GM21825 (cell line): ENCODE data around the gene NR4A1.
A peak's percentile ranks its signal among the peaks of the same experiment; 100 is the strongest.

Experiments used
- ATAC-seq: cut with Tn5 transposase; IDR thresholded peaks from one replicate; pipeline ENCODE4 v1.9.1; 2021; ENCODE audit warnings: mild to moderate bottlenecking, moderate library complexity; ENCODE audit not compliant: unreplicated experiment

NR4A1 gene

DNA sequence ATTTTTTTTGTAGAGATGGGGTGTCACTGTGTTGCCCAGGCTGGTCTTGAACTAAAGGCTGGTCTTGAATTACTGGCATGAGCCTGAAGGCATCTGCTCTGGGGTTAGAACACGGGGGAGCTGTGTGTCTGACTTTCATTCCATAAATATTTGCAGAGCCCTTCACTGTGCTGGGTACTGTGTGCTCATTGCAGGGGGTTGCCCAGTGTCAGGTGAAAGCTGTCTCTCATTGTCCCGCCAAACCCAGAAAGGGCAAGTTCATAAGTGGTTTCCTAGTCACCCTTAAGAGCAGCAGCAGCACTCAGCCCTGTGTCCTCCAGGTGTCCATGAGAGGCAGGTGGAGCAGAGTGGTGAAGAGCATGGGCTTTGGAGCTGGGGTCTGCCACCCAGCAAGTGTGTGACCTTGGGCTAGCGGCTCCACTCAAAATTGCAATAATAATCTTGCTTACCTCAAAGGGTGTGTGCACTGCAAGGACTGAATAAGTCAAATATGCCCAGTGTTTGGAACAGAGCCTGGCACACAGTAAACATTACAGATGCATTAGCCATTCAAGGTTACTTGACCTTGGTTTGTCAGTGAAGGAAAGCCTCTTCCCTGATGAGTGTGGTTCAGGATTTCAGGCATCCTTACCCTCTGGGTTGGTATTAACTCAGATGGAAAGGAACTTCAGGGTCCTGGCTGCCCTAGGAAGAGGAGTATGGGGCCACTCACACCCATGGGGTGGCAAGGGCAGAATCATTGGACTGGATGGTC is 23.9 kb downstream of the NR4A1 start:
- no peak for ATAC-seq

DNA sequence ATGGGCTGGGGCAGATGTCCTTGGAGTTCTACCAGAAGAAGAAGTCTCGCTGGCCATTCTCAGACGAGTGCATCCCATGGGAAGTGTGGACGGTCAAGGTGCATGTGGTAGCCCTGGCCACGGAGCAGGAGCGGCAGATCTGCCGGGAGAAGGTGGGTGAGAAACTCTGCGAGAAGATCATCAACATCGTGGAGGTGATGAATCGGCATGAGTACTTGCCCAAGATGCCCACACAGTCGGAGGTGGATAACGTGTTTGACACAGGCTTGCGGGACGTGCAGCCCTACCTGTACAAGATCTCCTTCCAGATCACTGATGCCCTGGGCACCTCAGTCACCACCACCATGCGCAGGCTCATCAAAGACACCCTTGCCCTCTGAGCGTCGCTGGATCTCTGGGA is 25.6 kb downstream of the NR4A1 start:
- no peak for ATAC-seq

DNA sequence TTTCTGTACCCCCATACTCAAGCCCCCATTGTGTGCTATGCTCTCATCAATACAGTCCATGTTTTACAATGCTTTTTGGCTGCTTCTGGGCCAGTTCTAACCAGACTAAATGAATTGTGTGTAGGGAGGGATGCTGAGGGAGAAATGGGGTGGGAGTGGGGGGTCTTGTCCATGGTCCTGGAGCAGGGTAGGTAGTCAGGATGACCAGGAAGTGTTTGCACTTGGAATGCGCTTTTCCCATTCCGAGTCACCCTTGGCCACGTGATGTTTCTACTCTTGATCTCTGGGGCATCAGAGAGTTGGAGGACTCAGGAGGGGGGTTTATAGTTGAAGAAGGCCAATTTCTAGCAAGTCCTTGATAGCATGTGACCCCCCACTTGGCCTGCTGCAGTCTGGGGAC is 27.0 kb downstream of the NR4A1 start:
- ATAC-seq: no peak

DNA sequence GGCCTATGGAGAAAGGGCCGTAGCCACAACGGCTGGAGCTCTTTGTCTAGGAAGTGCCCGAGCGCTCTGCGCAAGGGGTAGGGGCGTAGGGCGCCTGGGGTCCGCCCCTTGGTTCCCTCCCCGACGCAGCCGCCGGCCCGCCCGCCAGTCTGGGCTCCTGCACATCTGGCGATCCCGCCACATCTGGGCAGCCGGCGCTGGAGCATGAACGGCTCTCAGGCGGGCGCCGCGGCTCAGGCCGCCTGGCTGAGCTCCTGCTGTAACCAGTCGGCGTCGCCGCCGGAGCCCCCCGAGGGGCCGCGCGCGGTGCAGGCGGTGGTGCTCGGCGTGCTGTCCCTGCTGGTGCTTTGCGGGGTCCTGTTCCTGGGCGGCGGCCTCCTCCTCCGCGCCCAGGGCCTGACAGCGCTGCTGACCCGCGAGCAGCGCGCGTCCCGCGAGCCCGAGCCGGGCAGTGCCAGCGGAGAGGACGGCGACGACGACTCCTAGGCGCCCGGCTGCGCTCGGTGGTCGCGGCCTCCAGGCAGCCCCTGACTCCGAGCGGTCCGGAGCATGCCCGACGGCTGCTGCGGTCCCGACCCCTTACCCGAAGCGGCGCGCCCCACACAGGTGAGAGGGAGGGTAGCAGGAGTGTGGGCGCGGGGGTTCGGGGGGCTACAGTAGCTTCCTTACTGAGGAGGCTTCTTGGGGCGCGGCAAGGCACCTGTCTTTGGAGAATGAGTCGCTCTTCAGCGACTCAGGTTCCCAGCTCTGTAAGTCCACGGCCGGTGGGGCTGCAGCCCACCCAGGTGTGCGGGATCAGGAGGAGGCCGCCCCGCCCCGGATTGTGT is 28.5 kb downstream of the NR4A1 start, which contains the start of gene SMIM41:
Gene SMIM41, plus strand, starts transcription at position 129 of the 827 bp plus-strand sequence. Its CDS starts 76 bp downstream, at position 205.
- no peak for ATAC-seq

DNA sequence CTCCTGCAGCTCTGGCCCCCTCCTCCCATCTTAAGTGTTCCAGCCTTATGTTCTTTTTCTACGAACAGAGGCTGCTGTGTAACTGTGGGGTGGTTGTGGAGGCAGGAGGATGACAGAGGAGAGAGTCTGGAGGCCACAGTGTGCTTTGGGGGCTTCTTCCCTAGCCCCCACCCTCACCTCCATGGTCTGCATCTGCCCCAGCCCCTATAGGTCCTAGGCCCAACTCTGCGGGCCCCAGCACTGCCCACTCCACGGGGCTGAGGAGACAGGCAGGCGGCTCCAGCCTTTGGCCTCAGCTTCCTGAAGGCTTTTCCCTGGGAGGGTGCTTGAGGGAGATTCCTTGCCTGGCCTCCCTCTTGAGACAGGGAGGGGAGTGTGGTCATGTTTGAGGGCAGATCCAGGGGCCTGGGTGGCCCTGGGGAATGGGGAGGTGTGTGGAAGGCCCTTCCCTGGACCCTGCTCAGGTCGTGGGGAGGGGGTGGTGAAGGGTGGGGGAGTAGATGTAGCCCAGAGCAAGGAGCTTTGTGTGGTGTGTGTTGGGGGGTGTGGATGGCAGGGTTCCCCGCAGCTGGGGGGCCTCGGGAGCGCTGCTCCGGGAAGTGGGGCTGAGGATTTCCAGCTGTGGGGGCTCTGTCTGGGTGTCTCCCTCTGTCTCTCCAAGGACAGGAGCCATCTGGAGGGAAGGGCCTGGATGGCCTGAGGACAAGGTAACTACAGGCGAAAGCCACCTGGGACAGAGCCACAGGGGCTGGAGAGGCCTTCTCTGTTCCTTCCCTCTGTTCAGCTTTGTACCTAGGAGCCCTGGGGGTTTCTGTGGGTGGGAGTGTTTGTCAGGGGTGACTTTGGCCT is 29.4 kb downstream of the NR4A1 start:
- ATAC-seq: no peak

DNA sequence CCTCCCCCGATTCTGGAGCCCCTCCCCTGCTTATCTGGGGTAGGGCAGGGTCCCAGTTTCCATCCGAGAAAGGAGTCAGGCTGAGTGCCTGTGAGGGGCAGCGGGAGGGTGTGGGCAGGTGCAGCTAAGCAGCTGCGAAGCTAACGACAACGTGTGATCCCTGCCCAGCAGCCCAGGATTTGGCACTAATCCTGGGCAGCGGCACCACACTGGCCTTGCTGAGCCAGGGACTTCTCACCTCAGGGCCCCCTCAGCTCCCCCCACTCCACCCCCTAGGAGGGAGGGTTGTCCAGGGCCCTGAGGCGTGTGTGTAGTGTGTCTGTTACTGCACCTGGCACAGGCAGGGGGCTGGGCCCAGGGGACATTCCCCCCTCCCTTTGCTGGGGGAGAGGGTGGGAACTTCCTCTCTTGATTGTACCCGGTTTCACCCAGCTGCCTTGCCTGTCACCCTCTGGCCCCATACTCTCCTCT is 30.1 kb downstream of the NR4A1 start:
- ATAC-seq: peak; percentile 66

DNA sequence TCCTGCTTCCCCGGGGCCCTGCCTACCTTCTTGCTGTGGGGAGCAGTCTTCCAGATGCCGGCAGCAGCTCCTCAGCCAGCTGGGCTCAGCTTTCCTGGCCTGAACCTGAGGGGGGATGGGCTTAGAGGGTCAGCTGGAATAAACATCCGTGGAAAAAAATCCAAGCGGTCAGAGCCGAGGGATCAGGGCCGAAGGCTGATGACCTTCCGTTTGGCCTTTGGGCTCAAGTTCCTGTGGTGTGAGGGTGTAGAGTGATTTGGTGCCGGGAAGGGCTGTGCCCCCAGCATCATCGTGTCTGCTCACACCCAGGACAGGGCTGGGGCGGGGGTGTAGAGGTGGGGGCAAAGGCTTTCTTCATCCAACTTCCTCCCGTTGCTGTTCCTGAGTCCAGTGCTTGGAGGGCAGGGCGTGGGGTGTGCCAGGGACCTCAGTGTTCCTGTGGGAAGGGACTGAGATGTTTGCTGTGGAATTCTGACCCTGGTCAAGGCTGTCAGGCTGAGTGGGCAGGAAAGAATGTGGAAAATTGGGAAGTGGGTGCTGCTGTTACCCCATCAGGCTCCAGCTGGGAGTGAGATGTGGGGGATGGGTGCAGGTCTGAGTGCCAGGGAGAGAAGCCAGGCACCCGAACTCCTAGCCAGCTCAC is 30.9 kb downstream of the NR4A1 start:
- no peak for ATAC-seq

DNA sequence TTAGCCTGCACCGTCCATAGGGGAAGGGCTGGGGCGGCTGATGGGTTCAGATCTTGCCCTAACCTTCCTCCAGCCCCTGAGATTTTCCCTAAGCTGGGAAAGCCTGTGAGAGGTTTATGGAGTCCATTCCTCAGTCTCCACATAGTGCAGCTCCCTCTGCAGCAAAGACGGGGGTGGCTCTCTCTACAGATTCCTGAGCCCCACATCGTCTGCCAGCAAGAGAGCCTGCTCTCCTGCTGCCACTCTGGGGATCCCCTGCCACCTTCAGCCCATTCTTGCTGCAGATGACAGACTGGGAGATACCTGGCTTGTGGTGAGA is 31.4 kb downstream of the NR4A1 start:
- no peak for ATAC-seq

DNA sequence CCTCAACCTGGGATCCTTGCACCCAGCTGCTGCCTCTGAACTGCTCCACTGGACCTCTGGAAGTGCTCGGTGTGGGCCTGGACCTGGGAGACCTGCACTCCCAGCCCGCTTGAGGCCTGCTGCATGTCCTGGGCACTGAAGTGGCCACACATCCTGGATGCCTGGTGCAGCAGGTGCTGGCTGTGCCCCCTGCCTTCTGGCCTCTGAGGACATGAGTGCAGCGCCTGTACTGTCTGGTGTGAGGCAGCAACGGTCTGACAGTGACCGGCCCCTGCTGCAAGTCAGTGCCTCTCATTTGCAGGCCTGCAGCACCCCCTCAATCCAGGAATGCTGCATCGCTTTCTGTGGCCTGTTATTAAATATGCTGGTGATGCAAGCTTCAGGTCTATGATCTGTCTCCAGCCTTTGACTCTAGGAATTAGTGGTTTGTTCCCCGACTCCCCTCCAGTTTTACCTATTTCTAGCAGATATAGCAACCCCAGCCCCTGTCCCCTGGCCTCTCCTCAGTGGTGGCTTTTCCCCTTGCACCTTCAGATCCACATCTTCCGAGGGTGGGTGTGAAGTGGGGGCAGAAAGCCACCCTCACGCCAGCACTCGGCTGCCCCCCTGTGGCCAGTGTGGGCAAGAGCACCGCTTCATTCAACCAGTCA is 31.9 kb downstream of the NR4A1 start:
- no peak for ATAC-seq

DNA sequence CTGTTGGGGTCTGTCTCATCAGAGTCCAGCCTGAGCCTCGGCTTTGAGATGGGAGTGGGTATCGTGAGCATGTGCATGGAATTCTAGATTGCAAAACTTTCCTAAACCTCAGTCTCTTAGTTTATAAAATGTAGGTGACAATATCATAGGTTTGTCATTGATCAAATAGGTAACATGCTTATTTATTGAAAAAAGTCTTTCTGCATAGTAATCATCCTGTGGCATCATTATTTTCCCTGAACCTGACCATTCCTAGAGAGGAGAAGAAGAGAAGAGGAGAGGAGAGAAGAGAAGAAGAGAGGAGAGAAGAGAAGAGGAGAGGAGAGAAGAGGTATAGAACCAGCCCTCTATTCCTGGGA is 32.4 kb downstream of the NR4A1 start:
- no peak for ATAC-seq

DNA sequence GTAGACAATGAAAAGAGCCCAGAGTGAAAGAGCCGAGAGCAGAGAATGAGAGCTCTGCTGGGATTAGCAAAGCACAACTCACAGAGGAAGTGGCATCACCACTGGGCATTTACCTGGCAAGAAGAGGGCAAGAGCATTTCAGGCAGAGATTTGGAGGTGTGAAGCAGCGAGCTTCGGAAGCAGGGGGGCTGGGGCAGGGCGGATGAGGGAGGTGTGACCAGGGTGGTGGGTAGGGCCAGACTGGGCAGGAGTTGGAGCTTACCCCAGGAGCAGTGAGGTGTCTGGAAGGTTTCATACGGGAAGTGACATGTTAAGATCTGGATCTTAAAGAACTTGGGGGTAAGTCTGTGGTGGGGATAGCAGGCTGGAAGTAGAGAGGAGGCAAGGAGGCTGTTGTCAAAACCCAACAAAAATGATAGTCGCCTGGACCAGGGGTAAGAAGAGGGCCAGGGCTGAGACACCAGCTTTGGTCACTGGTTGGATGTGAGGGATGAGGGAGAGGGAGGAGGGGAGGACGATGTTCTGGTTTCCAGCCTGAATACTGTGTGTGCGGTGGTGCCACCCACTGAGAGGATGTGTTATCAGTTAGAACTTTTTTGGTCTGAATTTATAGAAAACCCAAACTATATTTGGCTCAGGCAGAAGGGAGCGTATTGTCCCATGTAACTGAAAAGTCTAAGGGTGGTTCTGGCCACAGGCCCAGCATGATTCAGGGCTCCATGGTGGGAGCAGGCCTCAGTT is 33.4 kb downstream of the NR4A1 start:
- ATAC-seq: no peak

DNA sequence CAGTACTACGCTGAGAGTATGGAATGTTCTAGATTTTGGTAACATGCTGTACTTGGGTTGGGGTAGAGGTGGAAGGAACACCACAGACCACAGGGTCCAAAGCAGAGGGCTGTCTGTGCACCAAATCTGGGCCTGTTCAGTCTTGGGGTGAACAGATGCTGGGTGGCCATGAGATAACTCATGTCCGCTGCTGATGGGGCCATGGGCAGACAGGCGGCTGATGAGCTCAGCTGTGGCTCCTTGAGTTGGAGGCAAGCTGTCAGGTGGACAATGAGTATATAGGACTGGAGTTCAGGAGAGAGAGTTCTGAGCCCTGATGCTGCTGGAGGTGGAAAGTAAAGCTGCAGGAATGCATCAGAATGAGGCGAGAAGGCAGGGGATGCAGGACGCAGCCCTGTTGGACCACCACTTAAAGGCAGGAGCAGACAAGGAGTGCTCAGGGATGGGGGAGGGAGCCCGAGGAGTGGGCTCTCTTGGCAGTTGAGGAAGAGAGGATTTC is 34.5 kb downstream of the NR4A1 start:
- no peak for ATAC-seq

DNA sequence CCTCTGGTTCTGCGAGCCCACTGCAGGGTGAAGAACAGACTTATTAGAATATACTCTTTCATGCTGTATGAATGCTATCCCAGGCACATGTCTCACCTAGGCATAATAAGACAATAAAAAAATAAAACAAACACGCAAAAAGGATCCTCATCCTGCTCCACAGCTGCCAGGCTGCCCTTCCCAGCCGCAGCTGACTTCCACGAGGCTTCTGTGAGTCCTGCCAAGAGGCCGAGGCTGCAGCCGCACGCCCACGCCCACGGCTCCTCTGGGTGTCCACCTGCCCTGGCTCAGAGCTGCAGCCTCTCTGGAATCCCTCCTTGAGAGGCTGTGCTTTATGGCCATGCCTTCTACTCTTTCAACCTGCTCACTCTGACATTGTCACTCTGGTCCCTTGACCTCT is 35.1 kb downstream of the NR4A1 start:
- ATAC-seq: no peak

DNA sequence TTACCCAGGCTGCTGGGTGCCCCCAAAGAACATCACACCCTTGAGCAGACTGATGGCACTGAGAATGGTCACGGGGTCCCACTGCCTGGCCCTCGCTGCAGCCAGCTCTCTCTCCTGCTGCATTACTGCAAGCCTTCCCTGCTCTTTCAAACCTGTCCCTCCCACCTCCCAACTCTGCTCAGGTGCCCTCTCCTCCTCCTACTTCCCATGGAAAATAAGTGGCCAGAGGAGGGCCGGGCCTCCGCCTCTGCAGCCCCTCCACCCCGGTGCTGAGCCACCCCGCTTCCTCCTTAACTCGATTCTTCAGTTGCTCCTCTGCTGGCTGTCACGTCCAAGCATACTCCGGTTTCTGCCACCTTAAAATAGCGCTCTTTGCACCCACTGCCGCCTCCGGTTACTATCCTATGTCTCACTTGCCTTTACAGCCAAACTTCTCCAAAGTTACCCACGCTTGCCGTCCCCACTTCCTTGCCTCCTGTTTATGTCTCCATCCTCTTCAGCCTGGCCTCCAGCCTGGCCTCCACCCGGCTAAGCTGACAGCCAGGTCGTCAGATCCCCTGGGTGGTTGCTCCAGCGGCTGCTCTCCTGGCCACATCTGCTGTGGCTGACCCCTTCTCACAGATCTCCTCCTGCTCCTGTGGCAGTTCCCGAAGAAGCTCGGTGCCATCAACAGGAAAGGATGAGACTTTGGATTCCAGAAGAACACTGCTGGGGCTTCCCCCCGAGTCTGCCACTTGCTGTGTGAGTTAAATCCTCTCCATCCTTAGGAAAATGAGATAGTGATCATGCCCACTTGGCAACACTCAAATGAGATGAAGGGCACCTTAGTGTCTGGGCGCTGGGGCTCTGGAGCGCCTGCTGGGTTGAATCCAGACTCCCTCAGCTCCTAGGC is 35.9 kb downstream of the NR4A1 start:
- ATAC-seq: no peak

DNA sequence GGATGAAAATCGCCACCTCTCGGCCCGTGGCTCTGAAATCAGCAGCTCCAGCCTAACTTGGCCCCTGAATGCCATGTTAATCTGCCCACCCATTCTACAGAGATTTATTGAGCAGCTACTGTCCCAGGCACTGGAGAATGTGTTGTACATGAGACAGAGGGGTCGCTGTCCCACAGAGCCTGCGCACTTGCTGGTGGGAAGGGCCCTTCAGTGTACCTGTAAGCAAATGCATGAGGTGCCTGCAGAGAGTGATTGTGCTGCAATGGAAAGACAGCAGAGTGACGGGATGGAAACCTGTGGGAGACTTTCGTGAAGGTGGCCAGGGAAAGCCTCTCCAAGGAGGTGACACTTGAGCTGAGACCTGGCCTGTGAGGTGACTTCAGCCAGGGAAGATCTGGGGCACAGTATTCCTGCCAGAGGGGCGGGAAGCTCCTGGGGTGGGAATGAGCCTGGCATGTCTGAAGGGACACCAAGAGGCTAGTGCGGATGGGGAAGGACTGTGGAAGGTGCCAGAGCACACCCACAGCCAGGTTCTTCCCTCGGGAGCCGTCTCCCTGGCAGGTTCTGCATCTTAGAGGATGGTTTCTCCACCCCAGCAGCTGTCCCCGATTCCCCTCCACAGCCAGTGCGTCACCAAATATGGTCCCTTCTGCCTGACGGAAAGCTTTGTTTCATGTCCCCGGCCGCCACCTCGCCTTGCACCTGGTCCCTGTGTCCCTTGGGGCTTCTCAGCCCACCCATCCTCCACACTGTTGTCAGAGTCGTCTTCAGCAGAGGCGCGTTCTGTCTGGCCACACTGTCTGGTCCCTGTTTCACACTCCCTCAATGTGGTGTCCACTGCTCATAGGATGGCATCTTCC is 36.9 kb downstream of the NR4A1 start:
- ATAC-seq: peak; percentile 76

DNA sequence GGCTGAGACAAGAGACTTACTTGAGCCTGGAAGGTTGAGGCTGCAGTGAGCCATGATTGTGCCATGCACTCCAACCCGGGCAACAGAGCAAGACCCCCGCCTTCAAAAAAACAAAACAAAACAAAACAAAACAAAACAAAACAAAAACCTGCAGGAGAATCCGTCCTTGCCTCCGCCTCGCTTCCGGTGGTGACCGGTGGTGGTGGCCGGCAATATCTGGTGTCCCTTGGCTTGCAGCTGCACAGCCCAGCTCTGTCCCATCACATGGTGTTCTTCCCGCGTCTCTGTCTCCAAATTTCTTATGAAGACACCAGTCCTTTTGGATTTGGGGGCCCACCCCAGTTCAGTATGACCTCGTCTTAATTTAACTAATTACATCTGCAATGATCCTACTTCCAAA is 38.2 kb downstream of the NR4A1 start:
- no peak for ATAC-seq

DNA sequence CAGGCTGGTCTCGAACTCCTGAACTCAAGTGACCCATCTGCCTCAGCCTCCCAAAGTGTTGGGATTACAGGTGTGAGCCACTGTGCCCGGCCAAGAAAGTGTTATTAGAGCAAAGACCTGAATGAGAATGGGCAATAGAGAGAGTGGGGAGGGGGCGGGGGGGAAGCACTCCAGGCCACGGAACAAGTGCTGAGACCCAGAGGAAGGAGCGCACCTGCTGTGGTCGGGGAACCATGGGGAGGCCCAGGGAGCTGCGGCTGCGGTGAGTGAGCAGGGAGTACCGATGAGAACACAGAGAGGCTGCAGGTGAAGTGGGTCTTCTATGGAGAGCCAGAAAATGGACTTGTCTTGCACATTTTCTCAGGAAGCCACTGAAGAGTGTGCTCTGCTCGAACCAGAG is 39.0 kb downstream of the NR4A1 start:
- no peak for ATAC-seq

DNA sequence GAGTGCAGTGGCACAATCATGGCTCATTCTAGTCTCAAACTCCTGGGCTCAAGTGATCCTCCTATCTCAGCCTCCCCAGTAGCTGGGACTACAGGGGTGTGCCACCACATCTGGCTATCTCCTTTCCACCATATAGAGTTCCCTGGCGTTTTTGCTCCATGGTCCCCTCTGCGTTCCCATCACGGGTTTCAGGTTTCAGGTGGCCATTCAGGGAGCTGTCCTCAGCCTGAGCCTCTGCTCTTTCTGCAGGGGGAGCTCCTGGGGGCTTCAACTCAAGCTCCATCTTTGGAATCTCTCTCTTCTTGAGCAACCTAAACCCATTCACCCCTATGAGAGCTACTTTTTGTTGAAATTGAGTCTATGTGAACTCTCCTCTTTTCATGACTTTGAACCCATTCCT is 39.8 kb downstream of the NR4A1 start:
- no peak for ATAC-seq
